Fibroblast of lung (primary cell): ENCODE data around the gene DNAL4.

ENCODE experiments used
- CTCF ChIP-seq, 2 donors: IDR thresholded peaks in 1 of 2; conservative IDR thresholded peaks in 1 of 2; 1 replicate in 1 of 2; 2 replicates in 1 of 2; pipeline ENCODE4 v1.5.1; 2011 to 2012; ENCODE audit warnings: low read length in 2 of 2, control low read depth in 1 of 2, inconsistent platforms in 1 of 2, low read depth in 1 of 2, mild to moderate bottlenecking in 1 of 2
- EZH2 ChIP-seq: IDR thresholded peaks from 2 replicates; pipeline ENCODE4 v1.5.1; 2012; ENCODE audit warnings: low read length, control low read depth, mild to moderate bottlenecking; ENCODE audit errors: missing control alignments

GRCh38 chr22:38730411-38730871 lies 63.5 kb downstream of the DNAL4 start:
- TF ChIP-seq CTCF (conservative IDR thresholded peaks at IDR 0.05 in 1 of 2, IDR thresholded peaks at IDR 0.05 in 1 of 2; ENCODE audit: low read depth in 1 of 2, low read length in 2 of 2) (no peak), EZH2 (no peak)
